Lung (tissue), 12 donors: ENCODE data around the gene BLOC1S1. TPM values are rescaled to one million over a fixed set of nuclear protein-coding genes. Genes with fewer than 3 reads are reported as not detected.

Source experiments
- ATAC-seq: fragments of 200-7000 bp; cut with Tn5 transposase; one replicate; pipeline ENCODE4 v1.9.1; 2020; ENCODE audit warnings: moderate number of reproducible peaks; ENCODE audit not compliant: insufficient read depth, low FRiP score
- DNase-seq, 3 donors: peaks; one replicate each; pipeline ENCODE4 v3.0.0-alpha.2; 2013 to 2017
- H3K27ac ChIP-seq, 2 donors: one replicate each; pipeline ENCODE4 v1.5.1; 2013; ENCODE audit warnings: mild to moderate bottlenecking in 2 of 2, moderate library complexity in 2 of 2, control low read depth in 1 of 2, inconsistent platforms in 1 of 2, low read depth in 1 of 2, low read length in 1 of 2
- H3K27me3 ChIP-seq, 3 donors: one replicate each; pipeline ENCODE4 v1.5.1; 2013; ENCODE audit warnings: low read length in 2 of 3; ENCODE audit not compliant: control insufficient read depth in 3 of 3, insufficient read depth in 3 of 3
- H3K36me3 ChIP-seq, 4 donors: one replicate each; pipeline ENCODE4 v1.5.1; 2013; ENCODE audit warnings: low read length in 4 of 4, mild to moderate bottlenecking in 1 of 4, moderate library complexity in 1 of 4; ENCODE audit not compliant: control insufficient read depth in 4 of 4, insufficient read depth in 4 of 4
- H3K4me1 ChIP-seq, 5 donors: one replicate each; pipeline ENCODE4 v1.5.1; 2013; ENCODE audit warnings: low read length in 5 of 5, mild to moderate bottlenecking in 2 of 5, moderate library complexity in 1 of 5; ENCODE audit not compliant: control insufficient read depth in 5 of 5, insufficient read depth in 5 of 5
- H3K4me3 ChIP-seq: one replicate; pipeline ENCODE4 v1.5.1; 2013; ENCODE audit warnings: mild to moderate bottlenecking, control low read depth, moderate library complexity
- H3K9ac ChIP-seq, 2 donors: one replicate each; pipeline ENCODE4 v1.5.1; 2013; ENCODE audit warnings: low read length in 2 of 2, control low read depth in 1 of 2; ENCODE audit not compliant: insufficient read depth in 1 of 2
- H3K9me3 ChIP-seq, 4 donors: one replicate each; pipeline ENCODE4 v1.5.1; 2013; ENCODE audit warnings: low read length in 3 of 4, mild to moderate bottlenecking in 1 of 4, moderate library complexity in 1 of 4; ENCODE audit not compliant: control insufficient read depth in 4 of 4, insufficient read depth in 3 of 4
- WGBS, 2 donors: extraction: QIAGEN DNeasy Blood & Tissue Kit; methylation state at CpG; one replicate each; pipeline ENCODE4 v1.1.7; 2013; 5-methylcytosine and 5-hydroxymethylcytosine counted together
- polyA plus RNA-seq, 2 donors: library from polyadenylated mRNA; stranded (reverse); fragments of 200-250 nt; gene quantifications; one replicate each; pipeline ENCODE4 v1.2.1, GENCODE V29; 2013
- total RNA-seq, 2 donors: library from RNA; depleted of rRNA in 1 of 2; stranded (reverse); fragments of >200 nt in 1 of 2; gene quantifications; one replicate each; pipeline ENCODE4 v1.2.1, GENCODE V29; 2014 to 2021
- TF ChIP-seq, protein P1 (sequence below): IDR thresholded peaks from 2 replicates; pipeline ENCODE4 v1.5.1; 2012; ENCODE audit warnings: mild to moderate bottlenecking; ENCODE audit errors: control extremely low read depth, extremely low read depth
- donor health status: control.
- donor health status: control.
- donor health status: Bipolar disorder and iron deficiency.
- donor health status: healthy.
- donor health status: DM: yes; HTN: yes; CAD: no.

Gene BLOC1S1
- total and polyA plus RNA-seq, 4 donors: 53.9 to 374 (median 242) TPM

DNA sequence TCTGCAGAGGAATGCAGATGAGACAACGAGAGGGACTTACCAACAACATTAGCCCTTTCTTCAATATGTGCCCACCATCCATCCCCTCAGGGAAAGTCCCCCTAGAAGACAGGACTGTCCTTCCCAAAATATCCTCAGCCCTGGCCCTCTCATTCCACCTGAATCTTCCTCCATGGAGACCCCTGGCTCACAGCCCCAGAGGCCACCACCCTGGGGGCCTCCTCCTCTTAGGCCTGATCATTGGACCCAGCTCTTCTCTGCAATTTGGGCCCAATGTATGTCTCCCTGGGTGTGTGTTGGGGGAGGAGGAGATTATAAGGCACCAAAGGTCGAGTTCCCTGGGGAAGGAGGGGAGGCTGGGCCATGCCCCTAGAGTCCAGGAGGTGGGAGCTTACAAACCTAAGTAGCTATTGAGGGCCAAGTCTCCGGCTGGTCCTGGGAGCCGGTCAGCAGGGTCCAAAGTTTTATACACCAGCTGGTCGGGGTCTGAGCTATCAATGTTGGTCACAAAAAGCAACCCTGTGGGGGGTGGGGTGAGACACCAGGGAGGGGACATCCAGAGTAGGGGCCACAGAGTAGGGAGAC, 16.3 kb upstream of the BLOC1S1 start:
- WGBS, 2 donors: 78 to 90% methylated on average over 5 of the region's 5 CpGs
- TF ChIP-seq, protein P1, sequence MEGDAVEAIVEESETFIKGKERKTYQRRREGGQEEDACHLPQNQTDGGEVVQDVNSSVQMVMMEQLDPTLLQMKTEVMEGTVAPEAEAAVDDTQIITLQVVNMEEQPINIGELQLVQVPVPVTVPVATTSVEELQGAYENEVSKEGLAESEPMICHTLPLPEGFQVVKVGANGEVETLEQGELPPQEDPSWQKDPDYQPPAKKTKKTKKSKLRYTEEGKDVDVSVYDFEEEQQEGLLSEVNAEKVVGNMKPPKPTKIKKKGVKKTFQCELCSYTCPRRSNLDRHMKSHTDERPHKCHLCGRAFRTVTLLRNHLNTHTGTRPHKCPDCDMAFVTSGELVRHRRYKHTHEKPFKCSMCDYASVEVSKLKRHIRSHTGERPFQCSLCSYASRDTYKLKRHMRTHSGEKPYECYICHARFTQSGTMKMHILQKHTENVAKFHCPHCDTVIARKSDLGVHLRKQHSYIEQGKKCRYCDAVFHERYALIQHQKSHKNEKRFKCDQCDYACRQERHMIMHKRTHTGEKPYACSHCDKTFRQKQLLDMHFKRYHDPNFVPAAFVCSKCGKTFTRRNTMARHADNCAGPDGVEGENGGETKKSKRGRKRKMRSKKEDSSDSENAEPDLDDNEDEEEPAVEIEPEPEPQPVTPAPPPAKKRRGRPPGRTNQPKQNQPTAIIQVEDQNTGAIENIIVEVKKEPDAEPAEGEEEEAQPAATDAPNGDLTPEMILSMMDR: no peak
- ATAC-seq (no peak), DNase-seq (no peak)
- no peak overlapping the region for H3K27ac ChIP-seq
- H3K9me3 ChIP-seq: no peaks in the 10 kb centered on the region
- H3K36me3 ChIP-seq: peaks cover 0 to 1% (median 0%) of the 10 kb centered on the region in 4 donors
- H3K4me3 ChIP-seq: no peak overlapping the region
- no peaks in the 10 kb centered on the region for H3K27me3 ChIP-seq
- H3K9ac ChIP-seq: no peak overlapping the region
- H3K4me1 ChIP-seq: peaks cover 0 to 12% (median 0%) of the 10 kb centered on the region in 5 donors

DNA sequence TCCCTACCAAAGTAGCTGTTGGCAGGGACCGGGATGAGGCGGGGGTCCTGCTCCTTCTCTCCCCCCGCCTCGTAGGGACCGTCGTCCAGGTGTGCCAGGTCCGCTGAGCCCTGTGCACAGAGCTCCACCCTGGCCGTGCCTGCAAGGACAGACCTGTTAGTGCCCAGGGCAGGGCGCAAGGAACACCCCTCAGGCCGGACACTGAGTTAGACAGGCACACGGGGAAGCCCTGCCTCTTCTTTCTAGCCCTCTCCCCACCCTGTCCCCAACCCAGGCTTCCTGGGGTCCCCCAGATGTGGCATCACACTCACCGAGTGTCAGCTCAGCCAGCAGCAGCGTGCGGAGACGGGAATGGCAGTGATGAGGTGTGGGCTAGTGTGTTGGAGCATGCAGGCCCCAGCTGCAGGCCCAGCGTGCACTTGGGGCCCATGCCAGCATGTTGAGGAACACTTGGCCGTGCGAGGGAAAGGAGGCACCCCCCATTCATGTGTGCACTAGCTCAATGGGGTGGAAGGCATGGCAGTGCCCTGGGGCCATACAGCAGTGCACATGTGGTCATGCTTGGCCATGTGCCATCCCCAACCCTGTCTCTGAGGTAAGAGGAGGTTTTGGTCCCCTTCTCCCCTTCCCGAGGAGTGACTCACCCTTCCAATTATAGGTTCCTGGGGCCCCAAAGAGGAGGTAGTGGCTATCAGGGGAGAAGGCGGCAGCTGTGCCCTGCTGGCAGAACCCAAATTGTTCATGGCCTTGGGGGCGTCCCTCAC, 15.4 kb upstream of the BLOC1S1 start:
- H3K9me3 ChIP-seq: no peaks in the 10 kb centered on the region
- 84 to 86% methylated on average over 17 to 21 of the region's 21 CpGs for WGBS, 2 donors
- H3K27me3 ChIP-seq: no peaks in the 10 kb centered on the region
- TF ChIP-seq, protein P1: no peak
- H3K9ac ChIP-seq: no peak overlapping the region
- DNase-seq: no peak
- H3K27ac ChIP-seq: peak overlapping the region in 1 of 2 donors; percentile 46
- no peaks in the 10 kb centered on the region for H3K36me3 ChIP-seq
- no peak for ATAC-seq
- no peak overlapping the region for H3K4me3 ChIP-seq
- peaks cover 0 to 16% (median 0%) of the 10 kb centered on the region in 5 donors for H3K4me1 ChIP-seq

DNA sequence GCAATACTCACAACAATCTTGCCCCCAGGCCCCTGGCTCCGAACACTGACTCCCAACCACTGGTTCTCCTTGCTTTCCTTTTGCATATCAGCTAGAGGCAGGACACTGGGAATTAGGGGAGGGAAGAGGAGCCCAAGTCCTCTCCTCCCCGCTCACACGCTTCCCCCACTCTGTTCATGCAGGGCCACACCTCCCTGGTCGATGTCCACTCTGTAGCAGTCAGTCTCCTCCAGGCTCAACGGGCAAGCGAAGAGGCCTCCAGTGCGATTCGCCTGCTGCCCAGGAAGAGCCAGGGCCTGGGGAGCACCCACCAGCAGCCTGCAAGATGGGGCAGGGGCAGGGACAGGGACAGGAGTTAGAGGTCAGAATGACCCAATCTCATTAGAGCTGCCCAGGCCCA, 13.0 kb upstream of the BLOC1S1 start:
- 86 to 94% methylated on average over 8 of the region's 8 CpGs for WGBS, 2 donors
- H3K36me3 ChIP-seq: no peaks in the 10 kb centered on the region
- no peak overlapping the region for H3K9ac ChIP-seq
- ATAC-seq: no peak
- TF ChIP-seq, protein P1: no peak
- DNase-seq: no peak
- H3K27me3 ChIP-seq: peaks cover 0 to 6% (median 5%) of the 10 kb centered on the region in 3 donors
- H3K27ac ChIP-seq: peak overlapping the region in 1 of 2 donors; percentile 98
- no peak overlapping the region for H3K4me3 ChIP-seq
- H3K4me1 ChIP-seq: peaks cover 0 to 33% (median 0%) of the 10 kb centered on the region in 5 donors
- no peaks in the 10 kb centered on the region for H3K9me3 ChIP-seq
